ENCODE data around the gene MCF2L.

Gene MCF2L

GRCh38 chr13:113046128-113046882 lies 77.3 kb downstream of the MCF2L start:
- Histone ChIP-seq H3K4me3 (no peak overlapping the region), H3K27ac (no peak overlapping the region)
- DNase-seq (ENCODE audit: low spot score), result no peak
- no peak for TF ChIP-seq CTCF (IDR thresholded peaks at IDR 0.05)

GRCh38 chr13:113046883-113047244 lies 77.8 kb downstream of the MCF2L start:
- no peak for TF ChIP-seq CTCF (IDR thresholded peaks at IDR 0.05)
- Histone ChIP-seq H3K4me3 (no peak overlapping the region), H3K27ac (no peak overlapping the region)
- DNase-seq (ENCODE audit: low spot score), result no peak

- TF ChIP-seq CTCF (IDR thresholded peaks at IDR 0.05), result no peak
Measured at GRCh38 chr13:113047587-113047986, 78.6 kb downstream of the MCF2L start.

GRCh38 chr13:113048766-113049165 lies 79.8 kb downstream of the MCF2L start:
- no peak for DNase-seq (ENCODE audit: low spot score)
- no peak overlapping the region for H3K27ac ChIP-seq
- TF ChIP-seq CTCF (IDR thresholded peaks at IDR 0.05), result no peak
- H3K4me3 ChIP-seq, result no peak overlapping the region

More at GRCh38 chr13:113047587-113047986, 78.6 kb downstream of the MCF2L start:
- Histone ChIP-seq H3K27ac (no peak overlapping the region), H3K4me3 (no peak overlapping the region)
- no peak for DNase-seq (ENCODE audit: low spot score)

GRCh38 chr13:113049521-113049941 lies 80.5 kb downstream of the MCF2L start:
- DNase-seq (ENCODE audit: low spot score), result no peak
- Histone ChIP-seq H3K4me3 (no peak overlapping the region), H3K27ac (no peak overlapping the region)
- no peak for TF ChIP-seq CTCF (IDR thresholded peaks at IDR 0.05)

GRCh38 chr13:113049981-113050380 lies 81.0 kb downstream of the MCF2L start:
- Histone ChIP-seq H3K4me3 (no peak overlapping the region), H3K27ac (no peak overlapping the region)
- no peak for TF ChIP-seq CTCF (IDR thresholded peaks at IDR 0.05)
- no peak for DNase-seq (ENCODE audit: low spot score)

GRCh38 chr13:113050734-113051431 lies 81.9 kb downstream of the MCF2L start:
- H3K4me3 ChIP-seq, result peak overlapping the region; percentile 25
- TF ChIP-seq CTCF (IDR thresholded peaks at IDR 0.05), result no peak
- no peak overlapping the region for H3K27ac ChIP-seq
- DNase-seq (ENCODE audit: low spot score), result no peak
